GM19468 (cell line): ENCODE data around the gene TEX13C.
A peak's percentile ranks its signal among the peaks of the same experiment; 100 is the strongest.
"Not testable (repeated sequence)": the region's sequence is repeated elsewhere in the genome, so short reads cannot be mapped to it uniquely, and the experiment has no call there.

Experiments
- ATAC-seq: cut with Tn5 transposase; IDR thresholded peaks from one replicate; pipeline ENCODE4 v1.9.1; 2021; ENCODE audit warnings: mild to moderate bottlenecking, moderate library complexity, moderate number of reproducible peaks; ENCODE audit not compliant: unreplicated experiment; ENCODE audit errors: extremely low read depth

The TEX13C gene

DNA sequence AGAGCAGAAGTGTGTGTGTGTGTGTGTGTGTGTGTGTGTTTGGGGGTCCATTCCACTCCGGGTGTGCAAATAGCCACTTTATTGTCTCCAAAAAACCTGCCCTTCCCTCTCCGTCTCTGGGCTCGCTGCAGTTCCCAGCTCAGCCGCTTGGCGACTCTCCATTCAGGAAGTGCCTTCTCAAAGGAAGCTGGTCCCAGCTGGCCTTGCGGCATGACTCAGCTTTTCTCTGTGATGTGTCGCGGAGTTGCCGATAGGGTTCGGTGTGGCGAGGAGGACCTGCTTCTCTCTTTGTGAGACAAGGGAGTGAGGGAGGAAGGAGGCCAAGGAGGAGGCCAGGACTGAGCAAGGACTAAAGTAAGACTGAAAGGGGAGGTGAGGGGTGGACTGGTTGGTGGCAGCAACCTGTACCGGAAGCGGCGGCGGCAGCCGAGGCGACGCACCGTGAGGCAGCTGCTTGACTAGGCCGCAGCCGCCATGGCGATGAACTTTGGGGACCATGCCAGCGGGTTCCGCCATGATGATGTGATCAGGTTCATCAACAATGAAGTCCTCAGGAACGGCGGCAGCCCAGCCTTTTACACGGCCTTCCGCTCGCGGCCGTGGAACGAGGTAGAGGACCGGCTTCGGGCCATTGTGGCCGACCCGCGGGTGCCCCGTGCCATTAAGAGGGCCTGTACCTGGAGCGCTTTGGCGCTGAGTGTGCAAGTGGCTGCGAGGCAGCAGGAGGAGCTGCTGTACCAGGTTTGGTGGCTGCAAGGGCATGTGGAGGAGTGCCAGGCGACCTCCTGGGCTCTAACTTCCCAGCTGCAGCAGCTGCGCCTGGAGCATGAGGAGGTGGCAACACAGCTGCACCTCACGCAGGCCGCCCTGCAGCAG is at the start of gene TEX13C:
Gene TEX13C (plus strand): TSS at position 226 of the 876 bp plus-strand sequence. CDS start 249 bp downstream, at position 475.
- no peak for ATAC-seq

DNA sequence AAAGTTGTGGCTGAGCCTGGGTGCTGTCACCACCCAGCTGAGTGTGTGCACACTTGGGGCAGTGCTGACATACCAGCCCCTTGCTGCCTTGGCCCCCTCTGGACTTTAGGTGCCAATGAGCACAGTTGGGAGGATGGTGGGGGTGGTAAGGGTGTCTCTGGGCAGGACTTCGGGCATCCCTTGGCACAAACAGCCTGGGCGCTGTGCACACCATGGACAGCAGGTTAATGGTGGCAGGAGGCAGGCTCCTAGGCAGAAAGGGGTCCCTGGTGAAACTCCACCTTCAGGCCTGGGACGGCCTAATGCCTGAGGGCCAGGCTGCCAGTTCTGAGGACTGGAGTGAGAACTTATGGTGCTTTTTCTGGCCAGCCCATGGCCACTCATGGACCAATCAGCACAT is 32.4 kb upstream of the TEX13C start:
- no peak for ATAC-seq

DNA sequence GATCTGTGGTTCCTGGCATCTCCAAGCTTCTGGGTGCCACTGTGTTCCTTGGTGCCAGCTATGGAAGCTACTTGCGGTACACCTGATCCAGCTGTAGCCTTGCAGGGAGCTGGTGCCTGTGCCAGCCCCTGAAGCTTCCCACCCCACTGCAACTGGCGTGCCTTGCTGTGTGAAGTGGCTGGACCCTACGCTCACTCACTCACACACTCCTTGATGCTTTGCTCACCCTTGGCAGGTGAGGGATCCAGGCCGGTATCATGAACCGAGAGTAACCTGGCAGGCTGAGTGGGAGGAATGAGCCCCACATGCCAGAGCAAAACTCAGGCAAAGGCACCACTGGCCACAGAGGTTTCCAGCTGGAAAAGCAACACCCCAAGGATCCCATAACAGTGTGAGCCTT is 31.3 kb upstream of the TEX13C start:
- no peak for ATAC-seq

DNA sequence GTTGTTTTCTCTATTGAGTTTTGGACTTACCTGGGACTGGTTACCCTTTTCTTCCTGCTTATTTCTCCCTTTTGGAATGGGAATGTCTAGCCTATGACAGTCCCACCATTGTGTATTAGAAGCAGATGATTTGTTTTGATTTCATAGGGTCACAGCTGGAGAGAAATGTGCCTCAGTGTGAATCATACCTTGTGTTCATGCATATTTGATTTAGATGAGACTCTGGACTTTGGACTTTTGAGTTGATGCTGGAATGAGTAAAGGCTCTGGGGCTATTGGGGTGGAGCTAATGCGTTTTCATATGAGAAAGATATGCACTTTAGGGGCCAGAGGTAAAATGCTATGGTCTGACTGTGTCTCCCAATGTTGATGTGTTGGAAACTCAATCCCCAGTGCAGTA is 30.5 kb upstream of the TEX13C start:
- ATAC-seq: no peak

DNA sequence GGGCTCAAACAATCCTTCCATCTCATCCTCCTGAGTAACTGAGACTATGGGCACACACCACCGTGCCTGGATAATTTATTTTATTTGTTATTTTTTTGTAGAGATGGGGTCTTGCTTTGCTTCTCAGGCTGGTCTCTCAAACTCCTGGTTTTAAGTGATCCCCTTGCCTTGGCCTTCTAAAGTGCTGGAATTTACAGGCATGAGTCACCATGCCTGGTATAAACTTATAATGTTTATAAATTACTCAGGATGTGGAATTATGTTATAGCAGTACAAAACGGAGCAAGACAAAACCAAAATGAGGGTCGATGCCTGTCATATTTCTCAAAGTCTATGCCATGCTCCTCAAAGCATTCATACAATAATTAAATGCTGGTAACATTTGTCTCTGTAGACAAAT is 29.8 kb upstream of the TEX13C start:
- ATAC-seq: no peak

DNA sequence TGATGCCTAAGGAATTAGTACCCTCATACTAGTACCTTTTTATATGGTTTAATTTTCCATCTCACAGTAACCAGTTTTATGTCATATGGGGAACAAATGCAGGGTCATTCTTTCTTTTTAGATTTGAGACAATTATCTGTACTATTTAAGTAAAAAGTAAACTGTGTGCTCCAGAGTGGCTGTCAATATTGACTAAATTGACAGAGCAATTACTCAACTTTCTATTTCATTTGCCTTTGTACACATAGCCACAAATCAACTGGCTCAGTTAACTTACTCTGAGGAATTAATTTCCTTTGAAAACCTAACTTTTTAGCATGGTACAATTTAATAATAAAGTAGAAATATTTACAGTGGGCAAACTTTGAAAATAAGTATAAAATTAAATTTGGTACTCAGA is 28.5 kb upstream of the TEX13C start:
- no peak for ATAC-seq

DNA sequence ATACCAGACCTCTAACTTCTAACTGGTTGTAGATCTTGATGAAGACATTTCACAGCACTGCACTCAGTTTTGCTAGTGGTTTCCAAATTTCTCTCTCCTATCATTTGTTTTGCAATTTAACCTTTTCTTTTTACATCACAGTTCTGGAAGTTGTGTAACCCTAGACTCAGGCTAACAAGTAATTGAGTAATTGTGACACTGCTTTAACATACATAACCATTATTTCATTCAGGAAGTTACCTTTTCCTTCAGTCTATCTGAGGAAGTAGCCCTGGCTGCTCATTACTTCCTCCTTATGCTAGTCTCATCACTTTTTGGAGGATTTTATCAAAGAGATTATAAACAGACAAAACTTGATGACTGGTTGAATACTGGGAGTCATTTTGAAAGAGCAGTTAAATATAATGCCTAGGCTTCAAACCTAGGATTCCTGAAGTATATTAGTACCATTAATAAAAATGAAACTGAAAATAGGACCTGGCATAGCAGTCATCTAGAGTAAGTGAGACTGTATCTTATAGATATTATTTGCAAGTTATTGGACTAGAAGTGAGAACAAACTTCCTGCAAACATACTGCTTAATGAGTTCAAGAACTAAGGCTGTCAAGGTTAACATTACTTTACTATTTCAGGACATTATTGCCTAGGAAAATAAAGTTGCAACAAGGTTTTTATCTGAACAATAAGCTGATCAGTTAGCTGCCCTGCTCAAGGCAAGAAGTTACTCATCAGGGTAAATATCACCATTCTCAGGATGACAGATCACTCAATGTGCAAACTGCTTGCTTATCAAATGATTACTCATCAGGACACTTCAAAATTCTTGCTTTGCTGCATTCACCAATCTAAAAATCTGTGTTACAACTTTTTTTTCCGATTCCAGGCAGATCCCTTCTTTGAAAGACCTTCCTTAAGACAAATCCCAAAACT is 25.6 kb upstream of the TEX13C start:
- ATAC-seq: no peak

DNA sequence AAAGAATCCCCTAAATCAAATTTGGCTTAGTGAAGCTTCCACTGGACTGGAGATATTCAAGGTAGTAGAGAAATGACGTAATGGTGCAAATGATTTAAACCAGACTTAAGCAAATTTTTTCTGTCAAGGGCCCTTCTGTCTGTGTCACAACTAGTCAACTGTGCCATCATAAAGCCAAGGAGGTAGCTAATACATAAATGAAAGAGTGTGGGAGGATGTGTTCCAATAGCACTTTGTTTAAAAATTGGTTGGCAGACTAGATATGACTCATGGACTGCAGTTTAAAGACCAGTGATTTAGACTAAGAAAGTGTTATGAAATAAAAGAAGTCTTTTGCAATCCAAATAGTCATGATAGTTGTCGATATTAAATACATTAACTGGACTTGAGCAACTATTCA is 24.3 kb upstream of the TEX13C start:
- ATAC-seq: peak; percentile 56

DNA sequence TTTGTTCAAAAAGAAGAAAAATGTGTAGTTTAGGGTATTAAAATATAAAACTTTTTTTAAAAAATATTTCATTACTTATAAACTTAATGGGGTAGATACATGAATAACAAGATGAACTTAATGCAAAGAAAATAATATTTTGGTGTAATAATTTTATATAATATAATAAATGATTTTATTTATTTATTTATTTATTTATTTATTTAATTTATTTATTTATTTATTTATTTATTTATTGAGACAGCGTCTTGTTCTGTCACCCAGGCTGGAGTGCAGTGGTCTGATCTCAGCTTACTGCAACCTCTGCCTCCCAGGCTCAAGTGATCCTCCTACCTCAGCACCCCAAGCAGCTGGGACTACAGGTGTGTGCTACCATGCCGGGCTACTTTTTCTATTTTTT is 20.8 kb upstream of the TEX13C start:
- ATAC-seq: no peak

DNA sequence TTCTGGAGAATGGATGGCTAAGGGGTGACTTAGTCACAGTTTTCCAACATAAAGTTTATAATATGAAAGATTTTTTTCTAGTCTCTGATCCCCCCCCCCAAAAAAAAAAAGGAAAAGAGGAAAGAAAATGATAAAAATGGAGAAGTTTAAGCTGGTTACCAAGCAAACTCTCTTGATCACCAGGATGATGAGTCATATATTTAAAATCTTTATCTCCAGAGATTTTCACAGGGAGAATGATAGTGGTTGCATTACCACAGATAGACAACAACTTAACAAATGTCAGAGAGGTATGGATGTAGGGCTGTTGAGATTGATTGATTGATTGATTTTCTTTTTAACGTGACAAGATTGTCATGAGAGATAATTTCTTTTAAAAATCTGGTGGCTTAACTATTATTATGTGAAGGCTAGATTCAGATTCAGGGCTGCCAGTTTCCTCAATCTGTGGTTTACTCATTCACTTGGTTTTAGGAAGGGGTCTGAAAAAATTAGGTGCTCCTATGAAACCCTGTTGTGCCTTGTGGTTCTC is 13.3 kb upstream of the TEX13C start:
- ATAC-seq: no peak

DNA sequence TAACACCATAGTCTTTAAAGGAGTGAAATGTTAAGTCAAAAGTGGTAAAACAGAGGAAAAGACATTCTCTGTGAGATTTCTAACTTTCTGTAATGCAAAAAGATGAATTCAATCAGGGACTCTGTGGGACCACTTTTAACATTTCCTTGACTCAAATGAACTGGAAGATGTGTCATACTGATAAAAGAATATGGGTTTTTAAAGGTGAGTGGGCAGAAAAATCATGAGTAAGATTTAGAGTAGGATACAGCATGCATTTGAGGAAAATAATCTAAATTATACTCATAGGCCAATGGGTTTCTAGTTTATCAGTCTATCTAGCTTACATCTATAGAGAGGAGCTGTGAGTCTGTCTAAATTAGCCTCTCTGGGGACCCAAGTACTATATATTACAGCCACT is 11.0 kb upstream of the TEX13C start:
- ATAC-seq: no peak

DNA sequence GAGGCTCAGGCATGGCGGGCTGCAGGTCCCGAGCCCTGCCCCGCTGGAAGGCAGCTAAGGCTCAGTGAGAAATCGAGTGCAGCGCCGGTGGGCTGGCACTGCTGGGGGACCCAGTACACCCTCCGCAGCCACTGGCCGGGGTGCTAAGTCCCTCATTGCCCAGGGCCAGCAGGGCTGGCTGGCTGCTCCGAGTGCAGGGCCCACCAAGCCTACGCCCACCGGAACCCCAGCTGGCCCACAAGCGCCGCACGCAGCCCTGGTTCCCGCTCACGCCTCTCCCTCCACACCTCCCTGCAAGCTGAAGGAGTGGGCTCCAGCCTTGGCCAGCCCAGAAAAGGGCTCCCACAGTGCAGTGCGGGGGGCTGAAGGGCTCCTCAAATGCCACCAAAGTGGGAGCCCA is 505 bp upstream of the TEX13C start:
- not testable (repeated sequence) for ATAC-seq

DNA sequence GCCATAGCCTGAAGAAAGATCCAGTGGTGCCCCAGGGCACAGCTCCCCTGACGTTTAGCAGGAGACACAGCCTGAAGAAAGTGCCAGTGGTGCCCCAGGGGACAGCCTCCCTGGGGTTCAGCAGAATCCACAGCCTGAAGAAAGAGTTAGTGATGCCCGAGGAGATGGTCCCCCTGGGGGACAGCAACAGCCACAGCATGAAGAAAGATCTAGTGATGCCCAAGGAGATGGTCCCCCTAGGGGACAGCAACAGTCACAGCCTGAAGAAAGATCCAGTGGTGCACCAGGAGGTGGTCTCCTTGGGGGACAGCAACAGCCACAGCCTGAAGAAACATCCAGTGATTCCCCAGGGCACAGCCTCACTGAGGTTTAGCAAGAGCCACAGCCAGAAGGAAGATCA is 2.8 kb downstream of the TEX13C start:
- ATAC-seq: no peak

DNA sequence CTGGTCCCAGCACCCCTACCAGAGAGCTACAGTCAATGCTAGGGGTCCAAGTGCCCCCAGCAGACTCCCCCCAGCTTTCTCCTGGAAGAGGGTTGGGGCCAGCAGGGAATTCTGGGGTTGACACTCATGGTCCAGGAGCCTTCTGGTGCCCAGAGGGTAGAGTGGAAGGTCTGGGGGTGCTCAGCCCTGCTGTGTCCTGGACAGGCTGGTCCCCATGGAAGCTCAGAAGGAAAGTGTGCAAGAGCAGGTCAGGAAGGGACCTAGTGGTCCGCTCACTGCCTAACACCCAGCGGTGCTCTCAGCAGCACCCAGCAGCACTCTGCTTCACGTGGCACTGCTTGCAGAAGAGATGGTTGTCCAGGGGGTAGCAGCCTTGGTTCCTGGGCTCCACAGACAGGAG is 6.9 kb downstream of the TEX13C start:
- ATAC-seq: no peak

DNA sequence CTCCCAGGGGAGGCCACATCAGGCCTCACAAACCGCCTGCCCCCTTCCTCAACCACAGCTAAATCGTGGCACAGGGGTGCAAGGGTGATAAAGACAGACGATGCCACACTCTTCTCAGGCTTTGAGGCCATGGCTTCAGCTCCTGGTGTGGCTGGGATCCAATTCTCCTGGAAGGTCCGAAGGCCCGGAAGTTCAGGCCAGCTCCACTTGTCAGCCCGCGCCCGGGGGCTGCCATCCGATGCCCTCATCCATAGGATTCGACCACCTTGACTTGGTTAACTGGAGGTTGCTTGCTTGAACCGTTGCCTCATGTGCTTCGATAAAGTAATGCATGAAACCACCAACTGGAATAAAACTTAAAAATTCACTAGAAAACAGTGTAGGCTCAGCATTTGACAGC is 8.2 kb downstream of the TEX13C start:
- no peak for ATAC-seq

DNA sequence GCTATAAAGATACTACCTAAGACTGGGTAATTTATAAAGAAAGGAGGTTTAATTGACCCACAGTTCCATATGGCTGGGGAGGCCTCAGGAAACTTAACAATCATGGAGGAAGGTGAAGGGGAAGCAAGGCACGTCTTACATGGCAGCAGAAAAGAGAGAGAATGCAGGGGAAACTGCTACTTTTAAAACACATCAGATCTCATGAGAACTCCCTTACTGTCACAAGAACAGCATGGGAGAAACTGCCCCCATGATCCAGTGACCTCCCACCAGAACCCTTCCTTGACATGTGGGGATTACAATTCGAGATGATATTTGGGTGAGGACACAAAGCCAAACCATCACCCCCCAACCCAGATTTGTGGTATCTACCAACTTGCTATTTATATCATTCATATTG is 13.9 kb downstream of the TEX13C start:
- ATAC-seq: no peak

DNA sequence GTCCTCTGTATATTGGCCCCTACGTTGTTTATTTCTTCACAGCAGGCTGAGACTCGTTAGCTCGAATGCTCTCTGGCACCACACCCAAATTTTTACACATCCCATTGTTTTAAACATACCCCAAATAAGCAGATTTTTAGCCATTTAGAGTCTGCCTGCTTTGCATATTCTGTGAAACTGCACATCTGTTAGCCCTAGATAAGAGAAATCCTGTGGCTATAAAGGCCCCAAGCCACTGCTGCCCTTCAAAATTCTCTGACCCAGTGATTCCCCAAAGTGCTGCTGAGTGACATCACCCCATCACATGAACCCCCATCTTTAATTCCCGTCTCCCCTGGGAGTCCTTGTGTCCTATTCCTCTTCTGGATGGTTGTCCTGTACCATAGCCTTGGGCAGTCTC is 20.8 kb downstream of the TEX13C start:
- no peak for ATAC-seq

DNA sequence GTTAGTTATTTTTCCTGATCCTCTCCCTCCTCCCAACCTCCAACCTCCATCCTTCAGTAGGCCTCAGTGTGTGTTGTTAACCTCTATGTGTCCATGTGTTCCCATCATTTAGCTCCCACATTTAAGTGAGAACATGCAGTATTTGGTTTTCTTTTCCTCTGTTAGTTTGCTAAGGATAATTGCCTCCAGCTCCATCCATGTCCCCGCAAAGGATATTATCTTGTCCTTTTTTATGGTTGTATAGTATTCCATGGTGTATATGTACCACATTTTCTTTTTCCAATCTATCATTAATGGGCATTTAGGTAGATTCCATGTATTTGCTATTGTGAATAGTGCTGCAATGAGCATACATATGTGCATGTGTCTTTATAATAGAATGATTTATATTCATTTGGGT is 54.5 kb downstream of the TEX13C start:
- ATAC-seq: no peak
